NCI-H1694 (cell line): Measurements from ENCODE around the gene KCTD2.
"Not testable (repeated sequence)": the region's sequence is repeated elsewhere in the genome, so short reads cannot be mapped to it uniquely, and the experiment has no call there.

Experiments used
- DNase-seq: peaks from one replicate; lab custom pipeline; 2025; lab: John Stamatoyannopoulos, UW

The KCTD2 gene, protein sequence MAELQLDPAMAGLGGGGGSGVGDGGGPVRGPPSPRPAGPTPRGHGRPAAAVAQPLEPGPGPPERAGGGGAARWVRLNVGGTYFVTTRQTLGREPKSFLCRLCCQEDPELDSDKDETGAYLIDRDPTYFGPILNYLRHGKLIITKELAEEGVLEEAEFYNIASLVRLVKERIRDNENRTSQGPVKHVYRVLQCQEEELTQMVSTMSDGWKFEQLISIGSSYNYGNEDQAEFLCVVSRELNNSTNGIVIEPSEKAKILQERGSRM

GRCh38 chr17:75046407-75047289, at the start of gene KCTD2, which contains the start of gene ATP5PD:
Gene KCTD2, plus strand, starts transcription at chr17:75047225. Its CDS starts 26 bp downstream, at chr17:75047251.
Gene ATP5PD, minus strand, starts transcription at chr17:75046969. Its CDS starts 4,319 bp downstream, at chr17:75042650.
- peak; percentile 76 for DNase-seq

- no peak for DNase-seq
Measured at GRCh38 chr17:74998783-74999182, 48.2 kb upstream of the KCTD2 start.

- no peak for DNase-seq
Measured at GRCh38 chr17:74999523-74999922, 47.5 kb upstream of the KCTD2 start.

DNA sequence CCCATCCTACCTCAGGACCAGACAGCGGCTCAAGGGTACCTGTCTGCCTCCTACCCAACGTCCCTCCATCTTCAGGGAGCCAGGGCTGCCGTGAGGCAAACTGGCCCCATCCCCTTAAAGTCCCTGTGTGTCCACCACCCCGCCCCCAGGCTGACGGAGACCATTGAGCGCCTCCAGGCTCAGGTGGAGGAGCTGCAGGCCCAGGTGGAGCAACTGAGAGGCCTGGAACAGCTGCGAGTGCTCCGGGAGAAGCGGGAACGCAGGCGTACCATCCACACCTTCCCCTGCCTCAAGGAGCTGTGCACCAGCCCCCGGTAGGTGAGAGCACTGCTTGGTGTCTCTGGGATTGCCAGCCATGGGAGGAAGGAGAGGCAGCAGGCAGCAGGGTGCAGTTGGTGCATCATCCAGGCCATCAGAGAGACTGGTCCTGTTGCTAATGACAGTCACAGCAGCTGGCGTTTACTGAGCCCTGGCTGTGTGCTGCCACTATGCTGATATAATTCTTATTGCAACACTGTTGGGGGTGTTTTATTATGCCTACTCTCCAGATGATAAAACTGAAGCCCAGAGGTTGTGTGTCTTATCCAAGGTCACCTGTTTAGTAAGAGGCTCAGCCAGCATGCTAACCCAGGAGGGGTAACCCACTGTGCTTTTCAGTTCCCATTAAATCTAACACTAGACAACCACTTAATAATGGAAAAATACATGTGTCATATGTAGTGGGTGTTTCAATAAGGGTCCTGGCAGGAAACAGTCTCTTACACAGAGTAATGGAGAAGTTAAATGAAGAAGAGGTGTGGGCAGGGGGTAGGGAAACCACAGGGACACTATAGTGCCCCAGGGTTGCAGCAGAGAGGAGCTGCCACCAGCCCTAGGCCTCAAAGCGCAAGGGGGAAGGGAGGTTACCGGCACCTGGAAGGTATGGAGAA, 44.8 kb upstream of the KCTD2 start:
- DNase-seq, result no peak

- DNase-seq, result no peak
Measured at GRCh38 chr17:75003070-75003956, 43.7 kb upstream of the KCTD2 start.

GRCh38 chr17:75003957-75004355, 43.1 kb upstream of the KCTD2 start:
- DNase-seq, result no peak

DNA sequence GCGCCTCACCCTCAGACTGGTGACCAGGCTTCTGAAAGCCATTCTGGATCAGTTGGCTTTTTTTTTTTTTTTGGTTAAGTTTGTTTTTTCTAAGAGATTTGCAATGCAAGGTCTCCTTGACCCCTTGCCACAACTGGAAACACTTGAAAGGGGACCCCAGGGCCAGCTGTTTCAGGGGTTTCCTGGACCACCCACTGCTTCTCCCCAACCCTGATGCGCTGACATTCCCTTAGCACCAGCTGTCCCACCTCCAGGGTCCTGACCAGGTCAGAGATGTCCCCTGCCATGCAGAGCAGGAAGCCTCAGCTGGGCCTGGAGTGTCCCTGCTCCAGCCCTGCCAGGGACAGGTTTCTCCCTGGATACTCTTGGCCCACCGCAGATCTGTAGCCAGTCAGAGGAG, 42.7 kb upstream of the KCTD2 start:
- no peak for DNase-seq

DNA sequence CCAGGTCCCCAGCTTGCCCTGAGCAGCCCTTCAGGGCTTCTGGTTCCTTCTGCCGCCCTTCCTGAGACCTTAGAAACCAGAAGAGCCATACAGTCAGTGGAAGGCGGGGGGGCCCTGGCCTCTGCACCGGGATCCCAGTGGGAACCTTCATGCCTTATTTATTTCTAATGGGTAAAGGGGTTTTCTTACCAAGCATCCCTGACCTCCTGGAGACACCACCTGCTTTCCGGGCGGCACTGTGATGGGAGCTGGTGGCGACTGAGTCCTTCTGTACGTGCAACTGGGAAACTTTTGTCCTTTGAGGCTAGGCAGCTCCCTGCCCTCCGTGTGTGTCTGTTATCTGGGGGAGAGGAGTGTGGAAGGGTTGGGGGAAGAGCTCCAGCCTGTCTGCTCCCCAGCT, 41.7 kb upstream of the KCTD2 start:
- DNase-seq, result no peak

- not testable (repeated sequence) for DNase-seq
Measured at GRCh38 chr17:75006084-75006483, 40.9 kb upstream of the KCTD2 start.

- DNase-seq, result no peak
Measured at GRCh38 chr17:75006653-75007052, 40.4 kb upstream of the KCTD2 start.

DNA sequence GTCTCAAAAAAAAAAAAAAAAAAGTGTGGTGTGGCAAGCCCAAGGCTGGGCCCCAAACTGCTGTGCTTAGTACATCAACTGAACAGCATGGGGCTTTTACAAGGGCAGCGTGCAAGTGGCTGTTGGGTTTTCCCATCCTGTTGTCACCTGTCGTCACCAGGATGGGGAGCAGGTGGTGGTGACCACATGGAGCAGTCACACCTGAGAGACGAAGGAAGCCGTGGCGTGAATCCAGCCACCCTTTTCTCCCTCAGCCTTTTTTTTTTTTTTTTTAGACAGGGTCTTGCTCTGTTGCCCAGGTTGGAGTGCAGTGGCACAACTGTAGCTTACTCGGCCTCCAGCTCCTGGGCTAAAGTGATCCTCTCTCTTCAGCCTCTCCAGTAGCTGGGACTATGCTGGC, 38.7 kb upstream of the KCTD2 start:
- no peak for DNase-seq

- no peak for DNase-seq
Measured at GRCh38 chr17:75009139-75009724, 37.8 kb upstream of the KCTD2 start.

DNA sequence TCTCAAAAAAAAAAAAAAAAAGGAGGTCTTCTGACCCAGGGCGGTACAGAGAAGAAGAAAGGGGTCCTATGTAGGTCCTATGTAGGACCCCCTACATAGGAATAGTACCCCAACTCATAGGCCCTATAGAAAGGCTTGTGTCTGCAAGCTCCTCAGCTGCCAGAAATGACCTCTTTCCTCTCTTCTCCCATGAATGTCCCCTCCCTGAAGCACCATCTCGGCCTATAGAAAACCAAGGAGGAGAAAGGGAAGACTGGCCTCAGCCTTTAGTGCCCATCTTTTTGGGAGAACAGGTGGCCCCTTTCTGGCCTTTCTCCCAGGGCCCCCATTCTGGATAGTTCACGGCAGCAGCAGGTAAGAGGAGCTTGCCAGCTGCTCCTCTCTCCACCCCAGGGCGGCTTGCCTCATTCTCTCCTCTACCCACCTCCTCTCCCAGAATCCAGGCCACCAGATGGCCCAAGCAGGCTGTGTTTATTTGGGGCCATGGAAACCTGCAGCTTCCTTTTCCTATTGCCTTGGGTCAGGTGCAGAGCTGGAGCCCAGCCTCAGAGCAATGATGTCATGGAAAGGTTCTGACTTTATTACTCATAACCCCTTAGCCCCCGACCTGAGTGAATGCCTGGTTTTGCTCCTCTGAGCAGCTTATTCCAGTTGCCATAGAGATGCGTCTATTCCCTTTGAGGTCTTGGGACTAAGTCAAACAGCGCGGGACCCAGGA, 36.2 kb upstream of the KCTD2 start:
- peak; percentile 86 for DNase-seq

GRCh38 chr17:75011401-75012095, 35.5 kb upstream of the KCTD2 start:
- DNase-seq, result peak; percentile 55

- no peak for DNase-seq
Measured at GRCh38 chr17:75012096-75012345, 35.0 kb upstream of the KCTD2 start.

DNA sequence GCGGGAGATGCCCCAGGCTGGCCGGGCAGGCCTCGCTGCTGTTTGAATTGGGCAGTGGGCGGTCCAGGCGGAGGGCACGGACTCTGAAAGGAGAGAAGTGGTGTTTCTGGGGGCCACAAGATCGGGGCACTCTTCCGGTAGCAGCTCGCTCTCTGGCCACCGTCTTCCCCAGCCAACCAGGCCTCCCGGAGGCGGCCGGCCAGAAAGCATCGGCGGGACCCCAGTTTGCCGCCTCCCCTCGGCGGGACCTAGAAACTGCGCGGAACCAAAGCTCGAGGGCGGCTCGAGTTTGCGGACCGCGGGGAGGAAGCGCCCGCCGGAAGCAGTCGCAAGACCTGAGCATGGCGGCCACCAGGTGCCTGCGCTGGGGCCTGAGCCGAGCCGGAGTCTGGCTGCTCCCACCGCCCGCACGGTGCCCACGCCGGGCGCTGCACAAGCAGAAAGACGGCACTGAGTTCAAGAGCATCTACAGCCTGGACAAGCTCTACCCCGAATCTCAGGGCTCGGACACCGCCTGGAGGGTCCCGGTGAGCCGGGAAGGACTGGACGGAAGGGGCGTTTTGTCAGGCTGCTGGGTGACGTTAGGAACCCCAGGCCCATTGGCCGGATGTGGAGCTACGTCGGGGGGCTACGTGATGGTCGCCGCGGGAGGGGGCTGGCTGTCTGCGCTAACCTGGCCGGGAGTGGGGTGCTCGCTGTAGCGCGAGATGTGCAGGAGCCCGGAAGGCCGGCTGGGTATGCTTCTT, 34.5 kb upstream of the KCTD2 start, which contains the start of gene MRPL58:
Gene MRPL58, plus strand, starts transcription at position 325 of the 746 bp plus-strand sequence. Its CDS starts 17 bp downstream, at position 342.
- peak; percentile 50 for DNase-seq

DNA sequence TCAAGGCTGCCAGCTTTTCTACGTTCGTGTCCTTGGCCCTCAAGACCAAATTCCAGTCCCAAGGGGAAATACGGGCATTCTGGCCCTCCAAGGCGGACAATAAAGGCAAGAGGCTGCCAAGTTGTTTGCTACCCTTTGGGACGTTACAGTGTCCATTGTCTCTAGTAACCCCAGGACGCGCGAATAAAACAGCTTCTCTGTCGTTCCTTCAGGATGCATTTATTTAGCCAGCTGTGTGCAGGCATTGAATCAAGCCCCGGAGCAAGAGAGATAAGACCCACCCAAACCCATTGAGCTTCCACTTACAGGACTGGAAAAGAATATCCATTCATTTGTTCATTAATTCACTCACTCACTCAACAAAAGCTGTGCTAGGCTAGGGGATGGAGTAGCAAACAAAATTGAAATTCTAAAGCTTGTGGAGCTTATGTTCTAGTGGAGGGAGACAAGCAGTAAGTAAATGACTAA, 33.9 kb upstream of the KCTD2 start:
- DNase-seq, result no peak

- no peak for DNase-seq
Measured at GRCh38 chr17:75019146-75019545, 27.9 kb upstream of the KCTD2 start.

DNA sequence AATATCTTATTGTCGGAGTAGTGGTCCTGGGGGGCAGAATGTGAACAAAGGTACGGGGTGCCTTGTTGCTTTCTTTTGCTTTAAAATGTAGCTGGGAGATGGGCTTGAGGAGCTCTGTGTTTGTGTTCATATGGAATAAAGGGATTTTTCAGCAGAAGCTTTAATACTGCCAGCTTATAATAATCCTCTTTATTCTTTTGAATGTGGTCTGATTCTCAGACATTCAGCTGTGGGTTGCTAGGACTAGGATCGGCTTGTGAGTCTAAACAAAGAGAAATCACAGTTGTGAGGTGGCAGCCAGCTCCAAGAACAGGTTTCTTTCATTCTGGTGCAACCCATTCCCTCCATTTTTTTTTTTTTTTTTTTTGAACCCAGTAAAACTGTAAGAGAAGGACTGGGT, 27.3 kb upstream of the KCTD2 start:
- DNase-seq, result no peak
